Suprapubic skin (tissue), 4 donors: Measurements from ENCODE around the gene CEP85L.

Source experiments
- EP300 ChIP-seq: sonication (generic); formaldehyde crosslinking; IDR thresholded peaks from one replicate; pipeline ENCODE4 v1.6.1; 2017; ENCODE audit warnings: antibody characterized with exemption
- POLR2A ChIP-seq, 2 donors: fragments of 450-650 bp; IDR thresholded peaks; one replicate each; pipeline ENCODE4 v1.6.1; 2017; ENCODE audit warnings: antibody characterized with exemption in 2 of 2, mild to moderate bottlenecking in 2 of 2, moderate library complexity in 2 of 2
- POLR2AphosphoS5 ChIP-seq, 3 donors: sonication (generic); formaldehyde crosslinking; IDR thresholded peaks; one replicate each; pipeline ENCODE4 v1.6.1; 2017; ENCODE audit warnings: antibody characterized with exemption in 3 of 3
- TF ChIP-seq, protein P1 (sequence below), 2 donors: fragments of 200-600 bp in 1 of 2; fragments of 450-650 bp in 1 of 2; sonication (generic) in 1 of 2; IDR thresholded peaks; one replicate each; pipeline ENCODE4 v1.5.1; 2016 to 2019; ENCODE audit warnings: antibody characterized with exemption in 2 of 2, mild to moderate bottlenecking in 1 of 2, moderate library complexity in 1 of 2

GRCh38 chr6:118444796-118445195, 206.6 kb downstream of the CEP85L start:
- TF ChIP-seq POLR2AphosphoS5 (IDR thresholded peaks at IDR 0.05): no peak
- TF ChIP-seq POLR2A (IDR thresholded peaks at IDR 0.05): no peak
- TF ChIP-seq, protein P1, sequence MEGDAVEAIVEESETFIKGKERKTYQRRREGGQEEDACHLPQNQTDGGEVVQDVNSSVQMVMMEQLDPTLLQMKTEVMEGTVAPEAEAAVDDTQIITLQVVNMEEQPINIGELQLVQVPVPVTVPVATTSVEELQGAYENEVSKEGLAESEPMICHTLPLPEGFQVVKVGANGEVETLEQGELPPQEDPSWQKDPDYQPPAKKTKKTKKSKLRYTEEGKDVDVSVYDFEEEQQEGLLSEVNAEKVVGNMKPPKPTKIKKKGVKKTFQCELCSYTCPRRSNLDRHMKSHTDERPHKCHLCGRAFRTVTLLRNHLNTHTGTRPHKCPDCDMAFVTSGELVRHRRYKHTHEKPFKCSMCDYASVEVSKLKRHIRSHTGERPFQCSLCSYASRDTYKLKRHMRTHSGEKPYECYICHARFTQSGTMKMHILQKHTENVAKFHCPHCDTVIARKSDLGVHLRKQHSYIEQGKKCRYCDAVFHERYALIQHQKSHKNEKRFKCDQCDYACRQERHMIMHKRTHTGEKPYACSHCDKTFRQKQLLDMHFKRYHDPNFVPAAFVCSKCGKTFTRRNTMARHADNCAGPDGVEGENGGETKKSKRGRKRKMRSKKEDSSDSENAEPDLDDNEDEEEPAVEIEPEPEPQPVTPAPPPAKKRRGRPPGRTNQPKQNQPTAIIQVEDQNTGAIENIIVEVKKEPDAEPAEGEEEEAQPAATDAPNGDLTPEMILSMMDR (IDR thresholded peaks at IDR 0.05): no peak
- TF ChIP-seq EP300: no peak
